Stimulated activated CD4-positive, alpha-beta T cell treated with anti-CD3 and anti-CD28 coated beads, Interleukin-15, amount 100 ng/mL, for 48 hours (primary cell): ENCODE results near the gene VOPP1.
"Not testable (repeated sequence)": the region's sequence is repeated elsewhere in the genome, so short reads cannot be mapped to it uniquely, and the experiment has no call there.

ENCODE experiments used
- DNase-seq, 2 donors: peaks; one replicate each; pipeline ENCODE4 v3.0.0-alpha.2; 2020; ENCODE audit warnings: low read depth in 2 of 2

Gene VOPP1

DNA sequence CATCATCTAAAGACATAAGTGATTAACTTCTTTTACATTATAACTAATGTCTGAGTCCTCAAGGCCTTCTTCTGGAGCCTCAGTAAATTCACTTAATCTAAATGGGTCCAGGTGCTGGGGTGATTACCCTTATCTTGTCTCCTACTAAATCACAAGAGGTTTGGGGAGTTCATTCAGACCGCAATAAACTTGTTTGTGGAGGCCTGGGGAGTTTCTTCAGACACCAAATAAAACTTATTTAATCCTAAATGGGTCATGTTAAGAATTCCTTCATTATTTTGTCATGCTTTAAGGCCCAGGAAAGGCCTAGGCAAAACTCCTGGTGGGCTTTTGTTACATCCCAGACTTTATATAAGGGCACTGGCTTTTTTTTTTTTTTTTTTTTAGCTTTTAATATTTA lies 62.1 kb downstream of the VOPP1 start:
- DNase-seq = not testable (repeated sequence)

DNA sequence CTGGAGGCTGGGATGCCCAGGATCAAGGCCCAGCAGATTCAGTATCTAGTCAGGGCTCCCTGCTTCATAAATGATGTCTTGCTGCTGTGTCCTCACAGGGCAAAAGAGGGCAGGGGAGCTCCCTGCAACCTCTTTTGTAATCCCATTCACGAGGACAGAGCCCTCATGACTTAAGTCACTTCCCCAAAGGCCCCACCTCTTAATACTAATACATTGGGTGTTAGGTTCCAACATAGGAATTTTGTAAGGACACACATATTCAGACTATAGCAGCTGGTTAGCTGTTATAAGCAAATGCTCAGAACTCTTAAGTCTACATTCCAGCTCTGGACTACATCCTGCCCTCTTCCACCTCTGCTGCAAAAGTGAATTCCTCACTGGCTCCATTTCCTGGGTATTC lies 63.0 kb downstream of the VOPP1 start:
- no peak for DNase-seq

DNA sequence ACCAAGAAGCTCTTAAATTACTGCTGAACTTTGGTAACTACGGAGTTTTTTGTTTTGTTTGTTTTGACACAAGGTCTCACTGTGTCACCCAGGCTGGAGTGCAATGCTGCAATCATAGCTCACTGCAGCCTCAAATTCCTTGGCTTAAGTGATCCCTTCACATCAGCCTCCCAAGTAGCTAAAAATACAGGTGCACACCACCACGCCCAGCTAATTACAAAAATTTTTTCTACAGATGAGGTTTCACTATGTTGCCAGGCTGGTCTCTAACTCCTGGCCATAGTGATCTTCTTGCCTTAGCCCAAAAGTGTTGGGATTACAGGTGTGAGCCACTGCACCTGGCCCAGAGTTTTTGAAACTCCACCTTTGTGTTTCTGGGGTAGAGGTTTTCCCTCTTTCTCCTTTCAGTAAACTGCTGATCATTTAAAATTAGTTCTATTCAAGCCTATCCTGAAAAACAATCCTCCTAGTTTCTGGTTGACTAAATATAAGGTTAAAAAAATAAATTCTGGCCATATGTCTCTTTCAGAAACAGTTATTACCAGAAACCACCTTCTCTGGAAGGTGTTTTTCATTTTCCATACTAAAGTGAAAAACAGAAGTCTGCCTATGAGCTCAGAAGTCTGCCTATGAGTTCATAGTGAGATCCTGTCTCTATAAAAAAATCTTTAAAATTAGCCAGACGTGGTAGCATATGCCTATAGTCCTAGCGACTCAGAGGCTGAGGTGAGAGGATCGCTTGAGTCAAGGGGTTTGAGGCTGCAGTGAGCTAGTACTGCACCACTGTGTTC lies 63.9 kb downstream of the VOPP1 start:
- DNase-seq = no peak

DNA sequence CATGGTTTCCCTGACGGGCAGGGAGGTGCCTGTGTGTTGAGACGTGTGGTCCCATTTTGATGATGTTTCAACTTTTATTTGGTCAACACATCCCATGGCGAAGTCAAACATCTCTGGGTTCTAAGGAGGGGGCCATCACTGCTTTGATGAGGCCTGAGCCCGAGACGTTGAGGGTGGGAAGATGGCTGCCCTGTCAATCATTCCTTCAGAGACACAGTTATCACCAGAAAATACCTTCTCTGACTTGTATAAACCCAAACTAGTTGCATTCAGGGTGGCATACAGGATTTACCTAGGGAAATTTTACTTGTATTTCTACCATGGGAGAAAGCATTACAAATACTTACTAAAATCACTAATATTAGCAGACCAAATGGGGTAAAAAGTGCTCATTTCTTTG lies 64.6 kb downstream of the VOPP1 start:
- DNase-seq = no peak

DNA sequence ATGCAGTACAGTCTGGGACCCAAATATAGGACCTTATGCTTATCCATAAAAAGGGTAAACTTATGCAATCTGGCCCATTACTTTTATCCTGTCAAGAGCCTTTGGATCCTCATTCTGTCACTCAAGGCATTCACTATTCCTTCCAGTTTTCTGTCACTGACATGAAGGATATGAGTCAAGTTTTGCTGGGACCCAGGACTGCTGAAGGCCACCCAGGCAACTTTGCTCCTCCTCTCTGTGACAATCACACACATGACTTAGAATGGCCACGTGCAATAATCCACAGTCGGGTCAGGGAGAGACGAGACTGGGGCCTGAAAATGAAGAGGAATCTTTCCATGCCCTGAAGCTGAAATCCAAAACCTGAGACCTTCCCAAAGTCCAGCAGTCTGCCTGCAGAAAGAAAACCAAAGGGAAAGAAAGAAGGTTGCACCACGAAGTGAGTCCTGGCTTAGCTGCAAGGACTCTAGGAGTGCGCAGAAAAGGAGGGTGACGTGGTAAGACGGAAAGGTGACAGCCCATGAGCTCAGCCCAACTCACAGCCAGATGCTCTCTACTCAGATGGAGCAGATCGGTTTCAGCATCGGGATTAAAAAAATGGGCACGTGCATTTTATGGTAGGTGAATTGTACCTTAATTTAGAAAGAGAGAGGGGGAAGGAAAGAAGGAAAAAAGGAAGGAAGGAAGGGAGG lies 67.2 kb downstream of the VOPP1 start:
- no peak for DNase-seq

DNA sequence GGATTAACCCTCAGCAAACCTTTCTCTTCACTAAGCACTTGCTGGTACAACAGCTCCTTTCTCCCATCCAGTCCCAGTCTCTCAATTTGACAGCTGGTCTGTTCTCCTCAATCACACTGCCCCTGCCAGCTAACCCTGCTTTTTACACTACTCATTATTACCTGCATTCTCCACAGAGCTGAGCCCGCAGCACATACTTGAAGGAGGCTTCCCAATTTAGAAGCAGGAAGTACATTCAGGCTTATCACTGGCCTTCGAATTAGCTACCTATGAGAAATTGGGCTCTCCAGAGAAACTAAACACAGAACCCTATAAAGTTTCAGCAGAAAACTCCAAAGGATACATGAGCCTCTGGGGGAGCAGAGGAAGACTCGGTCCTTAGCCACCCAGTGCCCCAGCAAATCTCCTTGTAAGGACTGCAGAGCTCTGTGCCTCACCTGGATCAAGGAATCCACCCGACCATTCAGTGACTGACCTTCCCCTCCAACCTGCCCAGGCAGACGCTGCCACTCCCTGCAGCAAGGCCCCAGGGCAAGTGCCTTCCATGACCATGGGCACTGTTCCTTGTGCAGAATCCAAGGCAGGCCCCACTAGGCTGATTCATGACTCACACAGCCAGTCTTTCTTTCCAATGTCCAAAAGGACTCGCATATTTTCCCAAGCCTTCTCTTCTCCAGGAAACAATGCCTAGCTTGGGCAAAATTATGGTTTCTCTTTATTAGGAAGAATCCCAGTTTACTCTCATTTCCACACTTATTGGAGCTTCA lies 68.0 kb downstream of the VOPP1 start:
- no peak for DNase-seq

DNA sequence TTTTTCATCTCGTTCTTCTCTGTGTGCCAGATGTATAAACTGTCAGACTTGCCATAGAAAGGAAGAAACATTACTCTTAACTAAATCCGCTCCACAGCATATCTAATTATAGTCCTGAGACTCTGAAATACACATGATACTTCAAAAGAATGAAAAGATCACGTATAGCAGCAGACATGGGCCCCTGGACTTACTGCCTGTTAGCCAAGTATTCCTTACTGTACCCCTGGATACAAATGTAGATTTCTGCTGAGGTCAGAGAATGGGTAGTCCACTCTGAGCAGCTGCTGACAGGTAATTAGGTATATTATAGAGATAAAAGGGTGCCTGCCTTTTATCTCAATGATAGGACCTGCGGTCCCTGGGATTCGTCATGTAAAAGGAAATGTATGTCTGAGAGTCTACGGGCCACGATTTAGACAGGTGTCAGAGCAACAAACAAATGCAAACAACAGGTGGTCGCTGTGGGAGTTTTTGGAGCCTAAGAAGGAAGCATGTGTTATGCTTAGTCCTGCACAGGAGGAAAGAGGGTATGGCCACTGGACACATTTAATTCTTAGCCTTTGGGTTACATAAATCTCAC lies 69.4 kb downstream of the VOPP1 start:
- DNase-seq = no peak

DNA sequence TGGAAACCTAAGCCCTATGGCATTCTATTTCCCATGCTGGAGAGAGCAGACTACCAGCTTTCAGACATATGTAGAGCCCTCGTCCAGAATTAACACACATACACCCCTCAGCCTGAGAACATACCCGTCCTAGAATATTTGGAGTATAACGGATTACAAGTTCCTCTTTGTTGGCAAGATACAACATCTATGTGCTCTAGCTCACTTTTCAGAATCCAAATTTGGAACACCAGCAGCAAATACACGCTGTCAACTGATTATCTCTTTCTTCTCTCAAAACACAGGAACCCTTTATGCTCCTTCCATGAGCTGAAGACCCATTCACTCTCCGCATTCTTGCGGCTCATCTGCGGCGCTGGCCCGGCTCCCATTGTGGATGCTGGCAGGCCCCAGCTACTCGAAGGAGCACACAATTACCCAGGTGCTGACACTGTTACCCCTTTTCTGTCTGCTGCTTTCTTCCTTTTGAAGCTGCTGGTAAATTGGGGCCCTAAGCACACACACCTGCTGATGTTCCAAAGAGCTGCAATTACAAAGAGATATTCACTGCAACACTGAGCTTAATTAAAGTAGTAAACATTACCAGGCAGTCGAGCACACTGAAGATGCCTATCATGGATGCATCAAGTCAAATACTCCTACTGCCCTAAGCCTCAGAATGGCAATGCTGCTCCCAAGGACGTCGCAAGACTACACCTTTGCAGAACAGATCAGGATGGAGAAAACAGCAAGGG lies 70.0 kb downstream of the VOPP1 start:
- no peak for DNase-seq

DNA sequence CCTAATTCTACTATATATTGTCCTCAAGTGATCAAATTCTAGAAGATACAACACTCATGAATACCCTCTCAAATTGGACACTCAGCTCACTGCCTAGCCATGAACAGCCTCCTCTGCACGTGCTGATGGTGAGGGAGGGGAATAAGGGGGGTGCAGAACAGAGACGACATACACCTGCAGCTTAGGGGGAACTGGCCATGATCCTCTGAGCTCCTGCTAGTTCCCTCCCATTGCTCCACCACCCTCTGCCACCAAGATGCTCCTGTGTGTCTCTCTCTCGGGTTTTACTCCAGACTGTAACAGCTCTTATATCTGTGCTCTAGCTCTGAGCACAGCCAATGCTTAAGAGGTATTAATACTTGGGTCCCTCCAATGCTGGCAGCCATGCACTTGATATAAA lies 70.7 kb downstream of the VOPP1 start:
- DNase-seq = no peak

DNA sequence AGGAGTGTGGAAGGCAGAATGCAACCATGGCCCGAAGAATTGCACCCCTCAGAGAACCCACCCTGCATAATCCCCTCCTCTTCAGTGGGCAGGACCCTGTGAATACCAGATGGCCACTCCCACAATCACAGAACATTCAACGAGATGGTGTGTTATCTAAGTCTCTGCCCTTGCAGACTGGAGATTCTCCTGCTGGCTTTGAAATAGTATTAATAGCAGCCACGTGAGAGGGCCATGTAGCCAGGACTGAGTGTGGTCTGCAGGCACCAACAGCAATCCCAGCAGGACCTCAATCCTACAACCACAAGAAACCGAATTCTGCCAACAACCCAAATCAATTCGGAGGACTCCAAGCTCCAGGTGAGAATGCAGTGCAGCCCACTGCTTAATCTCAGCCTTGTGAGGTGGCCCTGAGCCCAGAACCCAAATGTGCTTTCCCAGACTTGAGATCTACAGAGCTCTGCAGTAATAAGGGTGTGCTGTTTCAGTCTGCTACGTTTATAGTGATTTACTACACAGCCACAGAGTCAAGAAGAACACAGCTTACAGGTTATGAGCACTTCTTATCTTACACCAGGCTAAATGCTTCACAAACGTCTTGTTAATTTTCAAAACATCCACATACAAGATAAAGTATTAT lies 72.1 kb downstream of the VOPP1 start:
- no peak for DNase-seq

DNA sequence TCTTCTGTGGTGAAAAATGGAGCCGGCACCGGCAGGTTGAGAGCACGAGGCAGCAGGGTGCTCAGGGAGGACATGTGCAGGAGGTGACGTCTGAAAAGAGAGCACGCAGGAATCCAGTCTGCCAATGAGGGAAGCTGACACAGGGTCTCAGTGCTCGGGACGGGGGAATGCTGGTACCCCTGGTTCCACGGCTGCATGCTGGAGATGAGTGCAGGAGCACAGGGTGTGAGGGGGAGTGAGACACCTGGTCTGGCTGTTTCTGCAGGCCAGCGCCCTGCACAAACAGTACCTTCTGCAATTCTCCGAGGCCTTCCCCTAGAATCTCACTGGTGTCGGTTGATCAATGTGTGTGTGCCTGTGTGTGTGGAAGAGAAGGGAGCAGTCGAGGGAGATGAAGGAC lies 72.7 kb downstream of the VOPP1 start:
- no peak for DNase-seq

DNA sequence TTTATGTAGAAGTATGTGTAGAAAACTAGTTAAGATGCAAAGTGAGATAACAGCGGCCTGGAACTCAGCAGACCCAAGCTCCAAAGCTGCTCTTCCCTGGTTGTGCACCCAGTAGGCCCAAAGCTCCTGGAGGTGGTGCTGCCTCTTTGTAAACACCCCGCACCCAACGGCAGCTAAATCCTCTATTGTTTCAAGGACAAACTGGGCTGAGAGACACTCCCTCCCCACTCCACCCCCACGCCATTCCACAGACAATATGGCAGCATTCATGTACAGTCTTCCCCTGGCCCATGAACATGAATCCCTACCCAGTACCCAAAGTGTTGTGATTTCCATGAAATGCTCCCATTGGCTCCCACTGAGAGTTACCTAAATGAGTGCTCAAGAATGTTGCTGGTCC lies 73.5 kb downstream of the VOPP1 start:
- DNase-seq = no peak

DNA sequence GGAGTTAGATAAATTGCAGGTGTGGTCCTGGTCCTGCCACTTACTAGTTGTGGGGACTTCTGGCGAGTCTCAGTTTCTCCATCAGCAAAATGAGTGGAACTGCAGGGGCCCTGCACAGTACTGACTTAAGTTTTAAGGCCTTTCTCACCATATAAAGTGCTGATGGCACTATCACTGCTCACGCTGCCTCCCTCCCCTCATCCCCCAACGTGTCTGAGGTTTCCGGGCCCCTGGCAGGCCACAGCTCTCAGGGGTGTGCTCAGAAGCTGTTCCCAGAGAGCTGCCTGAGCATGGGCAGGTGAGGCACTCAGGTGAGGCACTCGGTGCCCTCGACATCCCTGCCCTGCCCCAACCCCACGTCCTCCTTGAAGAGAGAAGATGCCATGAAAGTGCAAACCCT lies 74.2 kb downstream of the VOPP1 start:
- no peak for DNase-seq

DNA sequence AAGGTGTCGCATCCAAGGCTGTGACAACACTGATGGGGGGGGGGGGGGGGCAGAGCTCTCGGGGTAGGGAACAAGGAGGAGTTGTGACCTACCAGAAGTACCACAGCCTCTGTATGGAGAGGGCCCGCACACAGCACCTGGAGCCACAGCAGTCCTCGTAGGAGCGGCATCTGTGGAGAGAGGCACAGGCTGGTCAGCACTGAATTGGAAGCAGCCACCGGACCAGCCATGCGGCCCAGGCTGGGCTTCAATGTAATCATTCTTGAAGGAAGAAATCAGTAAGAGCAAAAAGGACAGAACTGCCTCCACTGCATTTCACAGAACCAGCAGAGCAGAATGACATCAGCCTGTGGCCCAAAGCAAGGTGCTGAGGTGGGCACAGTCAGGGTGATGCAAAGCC lies 74.8 kb downstream of the VOPP1 start:
- DNase-seq = no peak

DNA sequence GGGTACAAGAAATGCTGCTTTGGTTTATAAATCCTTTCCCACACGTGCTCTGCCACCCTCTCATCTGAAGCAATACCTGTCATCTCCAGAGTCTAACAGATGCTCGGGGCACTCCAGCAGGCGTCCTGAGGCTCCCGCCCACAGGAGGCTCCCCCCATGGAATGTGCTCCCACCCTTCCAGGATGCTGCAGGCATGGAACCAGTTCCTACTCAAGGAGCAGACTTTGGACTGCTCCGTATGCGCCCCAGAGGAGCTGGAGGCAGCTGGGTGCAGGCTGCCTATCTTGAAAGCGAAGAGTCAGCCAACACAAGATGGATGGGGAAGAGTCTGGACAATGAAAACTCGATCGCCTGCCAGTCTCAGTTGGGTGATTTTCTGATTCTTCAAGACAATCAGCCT lies 75.4 kb downstream of the VOPP1 start:
- DNase-seq = no peak

DNA sequence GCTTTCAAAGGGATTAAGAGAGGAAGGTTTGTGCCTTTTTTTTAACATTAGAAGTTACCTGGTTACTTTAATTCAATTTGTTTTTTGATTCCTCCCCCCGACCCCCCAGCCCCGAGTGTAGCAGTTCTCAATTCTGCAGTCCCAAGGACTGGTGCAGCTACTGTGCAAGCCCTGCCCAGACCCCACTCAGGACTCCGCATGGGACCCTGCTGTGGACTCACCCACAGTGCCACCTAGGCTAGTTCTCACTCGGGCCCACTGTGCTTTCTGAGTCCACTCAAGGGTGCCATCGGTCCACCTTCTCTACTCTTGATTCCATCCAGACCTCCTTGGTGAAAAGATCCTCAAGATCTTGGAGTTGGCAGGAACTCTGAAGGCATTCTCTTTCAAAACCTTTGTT lies 77.4 kb downstream of the VOPP1 start:
- DNase-seq = no peak

DNA sequence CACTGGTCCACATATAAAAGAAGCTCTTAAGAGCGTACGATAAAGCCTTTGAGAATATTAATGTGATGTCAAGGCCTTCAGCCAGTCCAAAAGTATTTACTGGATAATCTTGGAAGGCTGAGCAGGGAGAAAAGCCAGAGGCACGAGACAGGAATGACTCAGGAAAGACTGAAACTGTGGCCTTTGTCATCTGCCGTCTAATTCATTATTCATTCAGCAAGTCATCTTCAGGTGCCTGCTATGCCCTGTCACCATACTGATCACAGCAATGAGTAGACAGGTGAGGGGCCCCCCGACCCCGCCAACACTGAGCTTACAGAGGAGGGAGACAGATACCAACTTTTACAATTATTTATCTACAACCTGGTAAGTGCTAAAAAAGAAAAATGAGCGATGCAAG lies 78.9 kb downstream of the VOPP1 start:
- DNase-seq = no peak

DNA sequence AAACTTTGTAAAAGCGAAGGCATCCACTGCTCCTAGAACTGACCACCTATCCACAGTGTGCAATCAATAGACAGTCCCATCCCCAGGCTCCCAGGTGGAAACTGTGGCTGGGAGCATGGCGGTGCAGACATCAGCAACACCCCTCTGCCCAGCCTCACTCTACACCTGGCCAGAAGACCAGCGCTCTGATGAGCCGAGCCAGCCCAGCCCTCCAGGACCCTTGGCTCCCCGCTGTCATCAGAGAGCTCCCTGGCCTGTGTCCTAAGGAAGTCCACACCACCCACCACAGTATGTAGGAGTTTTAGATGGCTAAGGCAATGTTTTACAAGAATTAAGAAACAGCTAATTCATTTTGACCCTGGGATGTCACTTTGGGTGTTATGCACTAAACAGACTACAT lies 81.0 kb downstream of the VOPP1 start:
- no peak for DNase-seq

DNA sequence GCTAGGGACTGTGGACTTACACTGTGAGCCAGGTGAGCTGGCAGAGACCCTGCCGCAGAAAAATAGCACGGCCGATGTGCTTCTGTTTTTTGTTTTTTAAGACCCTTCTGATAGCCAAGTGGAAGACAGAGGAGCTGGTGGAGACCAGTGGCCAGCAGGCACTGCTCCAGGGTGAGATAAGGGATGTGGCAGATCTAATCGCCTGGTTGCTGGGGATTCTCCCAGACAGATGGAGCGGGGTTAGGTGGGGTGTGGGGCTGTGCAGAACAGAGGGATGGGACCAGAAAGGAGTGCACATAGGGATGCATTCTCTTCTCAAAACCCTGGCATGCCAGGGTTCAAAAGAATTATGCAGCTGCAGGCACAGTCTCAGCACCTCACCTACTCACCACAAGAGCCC lies 82.2 kb downstream of the VOPP1 start:
- no peak for DNase-seq

DNA sequence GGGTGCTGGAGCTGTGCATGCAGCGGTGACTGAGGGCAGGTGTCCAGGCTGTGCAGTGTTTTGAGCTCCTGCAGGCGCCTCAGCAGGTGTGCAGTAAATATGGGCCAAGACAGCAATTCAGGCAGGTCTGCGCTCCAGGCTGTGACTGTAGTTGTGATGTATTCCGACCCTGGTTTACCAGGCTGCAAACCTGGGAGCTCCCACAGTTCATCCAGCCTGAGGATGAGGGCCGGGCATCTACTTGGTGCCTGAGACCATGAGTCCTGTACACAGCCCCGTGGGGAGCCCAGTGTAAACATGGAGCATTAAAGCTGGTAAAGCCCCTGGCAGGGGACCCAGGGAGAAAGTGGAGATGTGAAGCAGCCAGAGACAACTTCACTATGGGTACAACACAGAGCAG lies 82.8 kb downstream of the VOPP1 start:
- no peak for DNase-seq

DNA sequence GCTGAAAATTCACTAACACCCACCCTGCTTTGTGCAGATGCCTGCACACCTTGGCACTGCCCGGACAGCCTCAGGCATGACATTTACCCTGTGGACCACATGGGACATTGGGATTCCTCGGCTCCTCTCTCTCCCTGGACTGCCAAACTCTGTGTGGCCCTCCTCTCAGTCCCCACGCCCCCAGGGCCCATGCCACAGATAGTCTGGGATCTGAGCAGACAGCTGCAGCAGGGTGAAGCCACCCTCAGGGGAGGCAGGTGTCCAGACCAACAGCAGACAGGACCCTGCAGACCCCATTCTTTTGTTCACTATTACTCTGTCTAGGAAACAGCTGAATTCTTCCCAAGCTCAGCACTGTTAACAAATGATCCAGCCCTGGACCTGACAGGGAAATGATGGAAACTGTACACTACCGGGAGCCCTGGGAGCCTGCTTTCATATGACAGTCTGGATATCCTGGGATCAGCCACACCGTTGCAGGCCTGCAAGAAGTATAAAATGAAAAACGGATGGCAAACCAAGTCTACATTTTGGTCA lies 83.4 kb downstream of the VOPP1 start:
- no peak for DNase-seq
